ENCODE results near the gene DLG2.
A peak's percentile ranks its signal among the peaks of the same experiment; 100 is the strongest.

Gene DLG2

GRCh38 chr11:84780689-84781293, 846.4 kb downstream of the DLG2 start:
- Histone ChIP-seq H3K9me2 (replicated peaks; ENCODE audit: insufficient read depth, low read length) (no peaks in the 10 kb centered on the region), H3K27me3 (replicated peaks; ENCODE audit: insufficient read depth, low read length) (no peaks in the 10 kb centered on the region), H2AFZ (ENCODE audit: low read length) (no peak overlapping the region), H3K4me1 (ENCODE audit: low read length) (no peaks in the 10 kb centered on the region), H3K79me2 (ENCODE audit: low read length) (no peaks in the 10 kb centered on the region), H3K9ac (ENCODE audit: low read length) (no peak overlapping the region), H3K36me3 (replicated peaks; ENCODE audit: insufficient read depth, low read length) (no peaks in the 10 kb centered on the region), H4K20me1 (ENCODE audit: insufficient read depth, low read length) (no peaks in the 10 kb centered on the region), H3F3A (ENCODE audit: insufficient read depth, low read length) (no peaks in the 10 kb centered on the region), H3K9me3 (replicated peaks; ENCODE audit: insufficient read depth, low read length) (no peaks in the 10 kb centered on the region), H3K27ac (ENCODE audit: low read length) (no peak overlapping the region), H3K4me2 (ENCODE audit: low read depth, low read length) (no peak overlapping the region), H3K4me3 (ENCODE audit: low read length) (no peak overlapping the region)
- peak; percentile 54 for DNase-seq
- no peak for TF ChIP-seq EZH2 (optimal IDR thresholded peaks at IDR 0.05; ENCODE audit: low read depth, low read length)
- TF ChIP-seq CTCF (IDR thresholded peaks at IDR 0.05; ENCODE audit: low read length): peak; percentile 57
- no peak for TF ChIP-seq EZH2phosphoT487 (IDR thresholded peaks at IDR 0.05; ENCODE audit: low read length)

GRCh38 chr11:84775503-84775902, 851.6 kb downstream of the DLG2 start:
- Histone ChIP-seq H3K9ac (ENCODE audit: low read length) (no peak overlapping the region), H3K4me2 (ENCODE audit: low read depth, low read length) (peak overlapping the region; percentile 34; the same call in 1 of the 2 replicates), H4K20me1 (ENCODE audit: insufficient read depth, low read length) (no peaks in the 10 kb centered on the region), H3K9me3 (replicated peaks; ENCODE audit: insufficient read depth, low read length) (peaks cover 5% of the 10 kb centered on the region; the same call in 1 of the 2 replicates), H3K36me3 (replicated peaks; ENCODE audit: insufficient read depth, low read length) (no peaks in the 10 kb centered on the region), H2AFZ (ENCODE audit: low read length) (no peak overlapping the region), H3K27ac (ENCODE audit: low read length) (no peak overlapping the region), H3K4me3 (ENCODE audit: low read length) (no peak overlapping the region), H3K9me2 (replicated peaks; ENCODE audit: insufficient read depth, low read length) (no peaks in the 10 kb centered on the region), H3F3A (ENCODE audit: insufficient read depth, low read length) (no peaks in the 10 kb centered on the region), H3K27me3 (replicated peaks; ENCODE audit: insufficient read depth, low read length) (no peaks in the 10 kb centered on the region), H3K4me1 (ENCODE audit: low read length) (peaks cover 11% of the 10 kb centered on the region), H3K79me2 (ENCODE audit: low read length) (no peaks in the 10 kb centered on the region)
- DNase-seq: peak; percentile 59
- TF ChIP-seq CTCF (IDR thresholded peaks at IDR 0.05; ENCODE audit: low read length): no peak
- no peak for TF ChIP-seq EZH2phosphoT487 (IDR thresholded peaks at IDR 0.05; ENCODE audit: low read length)
- no peak for TF ChIP-seq EZH2 (optimal IDR thresholded peaks at IDR 0.05; ENCODE audit: low read depth, low read length)

- Histone ChIP-seq H3K27ac (ENCODE audit: low read length) (no peak overlapping the region), H3K9ac (ENCODE audit: low read length) (no peak overlapping the region), H3K4me1 (ENCODE audit: low read length) (no peaks in the 10 kb centered on the region), H3K27me3 (replicated peaks; ENCODE audit: insufficient read depth, low read length) (no peaks in the 10 kb centered on the region), H4K20me1 (ENCODE audit: insufficient read depth, low read length) (no peaks in the 10 kb centered on the region), H3K36me3 (replicated peaks; ENCODE audit: insufficient read depth, low read length) (no peaks in the 10 kb centered on the region), H3K79me2 (ENCODE audit: low read length) (no peaks in the 10 kb centered on the region), H3K4me3 (ENCODE audit: low read length) (no peak overlapping the region), H3K9me3 (replicated peaks; ENCODE audit: insufficient read depth, low read length) (no peaks in the 10 kb centered on the region), H2AFZ (ENCODE audit: low read length) (no peak overlapping the region), H3F3A (ENCODE audit: insufficient read depth, low read length) (no peaks in the 10 kb centered on the region), H3K9me2 (replicated peaks; ENCODE audit: insufficient read depth, low read length) (no peaks in the 10 kb centered on the region), H3K4me2 (ENCODE audit: low read depth, low read length) (no peak overlapping the region)
- DNase-seq: no peak
- no peak for TF ChIP-seq EZH2 (optimal IDR thresholded peaks at IDR 0.05; ENCODE audit: low read depth, low read length)
- TF ChIP-seq EZH2phosphoT487 (IDR thresholded peaks at IDR 0.05; ENCODE audit: low read length): no peak
- no peak for TF ChIP-seq CTCF (IDR thresholded peaks at IDR 0.05; ENCODE audit: low read length)
These were observed 863.2 kb downstream of the DLG2 start for GRCh38 chr11:84763931-84764330.

Measured in MM.1S (cell line).